LNCaP clone FGC (cell line): ENCODE data around the gene NOS1.

Source experiments
- DNase-seq: peaks from one replicate; pipeline ENCODE4 v3.0.0-alpha.2; 2011; ENCODE audit warnings: low read depth
- H3K4me3 ChIP-seq: 2 replicates; pipeline ENCODE4 v1.5.1; 2011; ENCODE audit warnings: mild to moderate bottlenecking, low read depth, low read length, control low read depth
- CTCF ChIP-seq: IDR thresholded peaks from 2 replicates; pipeline ENCODE4 v1.5.1; 2012; ENCODE audit warnings: mild to moderate bottlenecking; ENCODE audit not compliant: control insufficient read depth, insufficient read depth; ENCODE audit errors: extremely low read depth

The NOS1 gene

GRCh38 chr12:117360222-117360550, 1.2 kb downstream of the NOS1 start:
- DNase-seq: no peak
- no peak overlapping the region for H3K4me3 ChIP-seq
- TF ChIP-seq CTCF: no peak

- no peak for DNase-seq
Observed at GRCh38 chr12:117359029-117359845, 2.2 kb downstream of the NOS1 start.

GRCh38 chr12:117356048-117356447, 5.4 kb downstream of the NOS1 start:
- no peak for TF ChIP-seq CTCF
- H3K4me3 ChIP-seq: no peak overlapping the region
- no peak for DNase-seq

More at GRCh38 chr12:117359029-117359845, 2.2 kb downstream of the NOS1 start:
- H3K4me3 ChIP-seq: no peak overlapping the region
- TF ChIP-seq CTCF: no peak

- H3K4me3 ChIP-seq: no peak overlapping the region
- DNase-seq: no peak
- no peak for TF ChIP-seq CTCF
Observed at GRCh38 chr12:117352883-117353282, 8.5 kb downstream of the NOS1 start.

- no peak for TF ChIP-seq CTCF
- H3K4me3 ChIP-seq: no peak overlapping the region
- no peak for DNase-seq
Observed at GRCh38 chr12:117352206-117352605, 9.2 kb downstream of the NOS1 start.

GRCh38 chr12:117350140-117350539, 11.3 kb downstream of the NOS1 start:
- H3K4me3 ChIP-seq: no peak overlapping the region
- DNase-seq: no peak
- no peak for TF ChIP-seq CTCF

GRCh38 chr12:117347588-117347987, 13.8 kb downstream of the NOS1 start:
- no peak overlapping the region for H3K4me3 ChIP-seq
- TF ChIP-seq CTCF: no peak
- no peak for DNase-seq
